HG02610 (cell line): ENCODE data around the gene MAGEC1.
"Not testable (repeated sequence)": the region's sequence is repeated elsewhere in the genome, so short reads cannot be mapped to it uniquely, and the experiment has no call there.

Experiments used
- ATAC-seq: cut with Tn5 transposase; IDR thresholded peaks from one replicate; pipeline ENCODE4 v1.9.1; 2021; ENCODE audit warnings: mild to moderate bottlenecking, moderate library complexity; ENCODE audit not compliant: unreplicated experiment

MAGEC1 gene

GRCh38 chrX:141903400-141904155 lies at the start of gene MAGEC1:
Gene MAGEC1, plus strand, starts transcription at chrX:141903894. Its CDS starts 1,179 bp downstream, at chrX:141905073.
- no peak for ATAC-seq

- no peak for ATAC-seq
Measured at GRCh38 chrX:141857479-141857878, 46.2 kb upstream of the MAGEC1 start.

- no peak for ATAC-seq
Measured at GRCh38 chrX:141879616-141880015, 24.1 kb upstream of the MAGEC1 start.

- not testable (repeated sequence) for ATAC-seq
Measured at GRCh38 chrX:141888811-141889210, 14.9 kb upstream of the MAGEC1 start.

GRCh38 chrX:141894733-141895132 lies 9.0 kb upstream of the MAGEC1 start:
- no peak for ATAC-seq

GRCh38 chrX:141897690-141898089 lies 6.0 kb upstream of the MAGEC1 start:
- ATAC-seq: no peak

- no peak for ATAC-seq
Measured at GRCh38 chrX:141902366-141902765, 1.3 kb upstream of the MAGEC1 start.

GRCh38 chrX:141904262-141904661 lies 568 bp downstream of the MAGEC1 start:
- no peak for ATAC-seq

- no peak for ATAC-seq
Measured at GRCh38 chrX:141917801-141918200, 14.1 kb downstream of the MAGEC1 start.

GRCh38 chrX:141924293-141924692 lies 20.6 kb downstream of the MAGEC1 start:
- ATAC-seq: no peak

- no peak for ATAC-seq
Measured at GRCh38 chrX:141928432-141928831, 24.7 kb downstream of the MAGEC1 start.

- ATAC-seq: no peak
Measured at GRCh38 chrX:141934059-141934641, 30.5 kb downstream of the MAGEC1 start.

- ATAC-seq: no peak
Measured at GRCh38 chrX:141935645-141936044, 32.0 kb downstream of the MAGEC1 start.

- no peak for ATAC-seq
Measured at GRCh38 chrX:141936080-141936479, 32.4 kb downstream of the MAGEC1 start.

- no peak for ATAC-seq
Measured at GRCh38 chrX:141941234-141941633, 37.5 kb downstream of the MAGEC1 start.

GRCh38 chrX:141945426-141945825 lies 41.7 kb downstream of the MAGEC1 start:
- ATAC-seq: no peak

- ATAC-seq: no peak
Measured at GRCh38 chrX:141947350-141947749, 43.7 kb downstream of the MAGEC1 start.

- ATAC-seq: no peak
Measured at GRCh38 chrX:141952603-141953002, 48.9 kb downstream of the MAGEC1 start.

- ATAC-seq: no peak
Measured at GRCh38 chrX:141958675-141959074, 55.0 kb downstream of the MAGEC1 start.
